GM12878 (cell line): ENCODE results near the gene CD48. TPM values are rescaled to one million over a fixed set of nuclear protein-coding genes. Genes with fewer than 3 reads are reported as not detected.

Experiments
- ATAC-seq: fragments of 200-7000 bp; cut with Tn5 transposase; 3 replicates; pipeline ENCODE4 v1.9.1; 2020; ENCODE audit warnings: mild to moderate bottlenecking, moderate library complexity
- BruUV-seq: library from RNA; stranded (reverse); fragments of 400-500 nt; replicated peaks from 2 replicates; lab custom pipeline; 2021; lab: Mats Ljungman, UMichigan
- CTCF ChIA-PET: fragments of 300-600 bp; sonication (Branson Sonifier 250); formaldehyde crosslinking; extraction: SDS; loops from one replicate; lab custom pipeline; 2021; ENCODE audit warnings: inconsistent platforms; lab: Yijun Ruan, JAX
- POLR2A ChIA-PET: fragments of 350-600 bp; formaldehyde crosslinking; extraction: SDS; loops from one replicate; lab custom pipeline; 2021; ENCODE audit warnings: inconsistent platforms; lab: Charles Lee
- RAD21 ChIA-PET: fragments of 300-600 bp; sonication (Branson Sonifier 250); formaldehyde crosslinking; loops from one replicate; lab custom pipeline; 2023; ENCODE audit warnings: antibody characterized with exemption; ENCODE audit not compliant: unreplicated experiment; lab: Charles Lee
- SMC1A ChIA-PET: fragments of 300-600 bp; sonication (Branson Sonifier 250); formaldehyde crosslinking; loops from one replicate; lab custom pipeline; 2023; ENCODE audit not compliant: unreplicated experiment, uncharacterized antibody; lab: Charles Lee
- DNase-seq: peaks from one replicate; pipeline ENCODE4 v3.0.0-alpha.2; 2011; ENCODE audit warnings: low read depth, low spot score
- FAIRE-seq: peaks from 3 replicates; lab custom pipeline; 2011; peaks lifted over from hg19 to GRCh38; lab: Jason Lieb, UNC
- H2AFZ ChIP-seq: 2 replicates; pipeline ENCODE4 v1.6.0; 2011; ENCODE audit warnings: low read depth, low read length, control low read depth; ENCODE audit not compliant: control insufficient read depth
- H3K27ac ChIP-seq: 2 replicates; pipeline ENCODE4 v1.5.1; 2011; ENCODE audit warnings: control low read depth; ENCODE audit not compliant: control insufficient read depth, insufficient read depth
- H3K27me3 ChIP-seq, 2 experiments: replicated peaks in 1 of 2; 2 replicates each; pipeline versions ENCODE4 v1.6.0 to v1.6.1; 2011; ENCODE audit warnings: low read length in 1 of 2; ENCODE audit not compliant: control insufficient read depth in 2 of 2, insufficient read depth in 2 of 2
- H3K36me3 ChIP-seq, 2 experiments: 2 replicates each; pipeline ENCODE4 v1.5.1; 2011; ENCODE audit warnings: low read length in 1 of 2; ENCODE audit not compliant: control insufficient read depth in 2 of 2, insufficient read depth in 2 of 2
- H3K4me1 ChIP-seq: 2 replicates; pipeline ENCODE4 v1.6.1; 2011; ENCODE audit warnings: mild to moderate bottlenecking, low read length, moderate library complexity, mixed read lengths; ENCODE audit not compliant: control insufficient read depth, insufficient read depth
- H3K4me2 ChIP-seq: 2 replicates; pipeline ENCODE4 v1.6.0; 2011; ENCODE audit warnings: control low read depth; ENCODE audit not compliant: control insufficient read depth, insufficient read depth
- H3K4me3 ChIP-seq: fragments of 200-600 bp; sonication (generic); 2 replicates; pipeline ENCODE4 v1.5.1; 2016
- H3K79me2 ChIP-seq: 2 replicates; pipeline ENCODE4 v1.6.0; 2011; ENCODE audit warnings: low read length; ENCODE audit not compliant: control insufficient read depth, insufficient read depth
- H3K9ac ChIP-seq: 2 replicates; pipeline ENCODE4 v1.8.0; 2011; ENCODE audit warnings: low read length, control low read depth, mixed read lengths; ENCODE audit not compliant: control insufficient read depth, insufficient read depth
- H3K9me3 ChIP-seq: replicated peaks from 3 replicates; pipeline ENCODE4 v1.5.1; 2011; ENCODE audit warnings: mild to moderate bottlenecking, low read length; ENCODE audit not compliant: control insufficient read depth, insufficient read depth
- H4K20me1 ChIP-seq: 2 replicates; pipeline ENCODE4 v1.6.0; 2011; ENCODE audit not compliant: control insufficient read depth, insufficient read depth
- PBX3 ChIP-seq: IDR thresholded peaks from 2 replicates; pipeline ENCODE4 v1.6.1; 2011; ENCODE audit warnings: mild to moderate bottlenecking, low read depth, low read length, moderate library complexity; ENCODE audit not compliant: insufficient replicate concordance
- POLR2A ChIP-seq: IDR thresholded peaks from 2 replicates; pipeline ENCODE4 v1.6.1; 2011; ENCODE audit warnings: low read depth, mild to moderate bottlenecking, low read length
- POLR2AphosphoS5 ChIP-seq: IDR thresholded peaks from 2 replicates; pipeline ENCODE4 v1.6.1; 2011; ENCODE audit warnings: mild to moderate bottlenecking, low read length, inconsistent platforms
- SMARCA5 ChIP-seq: fragments of 450-650 bp; IDR thresholded peaks from 2 replicates; pipeline ENCODE4 v1.6.1; 2017; ENCODE audit warnings: mild to moderate bottlenecking
- ZNF217 ChIP-seq: fragments of 450-650 bp; IDR thresholded peaks from 2 replicates; pipeline ENCODE4 v1.6.1; 2017; ENCODE audit warnings: antibody characterized with exemption, mild to moderate bottlenecking
- WGBS: methylation state at CpG from one replicate; pipeline ENCODE4 v1.1.6; 2016; ENCODE audit warnings: low lambda C conversion rate; ENCODE audit not compliant: insufficient replicate concordance, insufficient coverage; ENCODE audit errors: missing lambda C conversion rate; 5-methylcytosine and 5-hydroxymethylcytosine counted together
- in situ Hi-C: fragments of 300-500 bp; cut with MboI; formaldehyde crosslinking; loops from 9 replicates; pipeline ENCODE4 v1.14.3; 2018; ENCODE audit warnings: mixed read lengths
- intact Hi-C: fragments of 100-400 bp; cut with micrococcal nuclease; formaldehyde crosslinking; loops from one replicate; pipeline ENCODE4 v1.14.2; 2022; ENCODE audit not compliant: unreplicated experiment
- polyA plus RNA-seq, 11 experiments: library from polyadenylated mRNA; depleted of rRNA in 4 of 11; unstranded in 6 of 11; stranded (reverse) in 5 of 11; fragments of >200 nt; fragmentation: Nextera tagmentation in 4 of 11; fragmentation: Illumina TruSeq in 1 of 11; extraction: Ambion mirVana in 4 of 11; extraction: Trizol in 1 of 11; gene quantifications; 1 replicate in 1 of 11; 2 replicates in 10 of 11; pipeline versions ENCODE4 v1.2.1 to v1.2.3, GENCODE V29; 2011 to 2016; ENCODE audit warnings: inconsistent platforms in 2 of 11, missing spikeins in 2 of 11, low read depth in 1 of 11
- total RNA-seq, 4 experiments: library from RNA; depleted of rRNA in 3 of 4; stranded (reverse); fragments of >200 nt in 3 of 4; fragmentation: Illumina TruSeq in 1 of 4; extraction: Trizol in 1 of 4; gene quantifications; 2 replicates each; pipeline versions ENCODE4 v1.2.1 to v1.2.3, GENCODE V29; 2013 to 2021

The CD48 gene
- total and polyA plus RNA-seq, 10 of the 15 experiments (the other 5 are each of a cell fraction or from before 2014, with no cell fraction given): 302 to 1,315 (median 430) TPM

GRCh38 chr1:160659566-160659965 lies 52.1 kb downstream of the CD48 start:
- Histone ChIP-seq H3K4me1 (peaks cover 53% of the 10 kb centered on the region), H3K9me3 (no peaks in the 10 kb centered on the region; the same call in 1 of the 3 replicates), H4K20me1 (no peaks in the 10 kb centered on the region), H3K27me3 (no peaks in the 10 kb centered on the region), H3K4me2 (no peak overlapping the region), H3K36me3 (no peaks in the 10 kb centered on the region), H3K4me3 (no peak overlapping the region), H3K9ac (no peak overlapping the region), H3K79me2 (peaks cover 13% of the 10 kb centered on the region), H3K27ac (no peak overlapping the region), H2AFZ (no peak overlapping the region)
- ChIA-PET RAD21 (interaction anchor here (1.4 kb wide), 1 partner anchor 12 kb away, joined by 7 read pairs; no protein-coding TSS in a partner anchor), CTCF (interaction anchor here (0.9 to 1.7 kb wide), 3 partner anchors 8 to 40 kb away, joined by 3 to 7 read pairs (median 4); no protein-coding TSS in a partner anchor), SMC1A (interaction anchor here (1.9 to 4.5 kb wide), 3 partner anchors 9 to 14 kb away, joined by 5 to 36 read pairs (median 24); no protein-coding TSS in a partner anchor), POLR2A (interaction anchor here (1.1 to 2.1 kb wide), 3 partner anchors 13 to 19 kb away, joined by 4 to 5 read pairs (median 4); partner anchors contain the start of gene SLAMF1)
- intact Hi-C loops (no loop called here), in situ Hi-C loops (no loop called here)
- ATAC-seq (no peak), DNase-seq (no peak), FAIRE-seq (no peak)
- 88% methylated on average over 4 of the region's 4 CpGs for WGBS
- BruUV-seq: no TSS peak
- TF ChIP-seq POLR2AphosphoS5: no peak
- TF ChIP-seq SMARCA5: peak; percentile 62; the same call in 1 of the 2 replicates
- TF ChIP-seq ZNF217: peak; percentile 63; the same call in 1 of the 2 replicates

GRCh38 chr1:160658814-160659193 lies 52.8 kb downstream of the CD48 start:
- H3K9me3 ChIP-seq: no peaks in the 10 kb centered on the region; the same call in 1 of the 3 replicates
- FAIRE-seq: no peak
- SMC1A ChIA-PET: interaction anchor here (0.7 to 4.5 kb wide), 4 partner anchors 9 to 15 kb away, joined by 3 to 36 read pairs (median 14); no protein-coding TSS in a partner anchor
- H3K9ac ChIP-seq: no peak overlapping the region
- RAD21 ChIA-PET: no interaction called here
- H3K79me2 ChIP-seq: peaks cover 17% of the 10 kb centered on the region
- TF ChIP-seq PBX3 (no peak), POLR2A (0 out of 2 replicates have a peak, but pooled peaks have one; percentile 21)
- TF ChIP-seq, all 136 proteins: peak for 1
- Histone ChIP-seq H2AFZ (no peak overlapping the region), H3K36me3 (no peaks in the 10 kb centered on the region), H3K27ac (no peak overlapping the region), H3K4me1 (peaks cover 55% of the 10 kb centered on the region), H4K20me1 (no peaks in the 10 kb centered on the region), H3K27me3 (no peaks in the 10 kb centered on the region), H3K4me3 (no peak overlapping the region), H3K4me2 (no peak overlapping the region)
- no TSS peak for BruUV-seq
- ChIA-PET CTCF (interaction anchor here (0.9 to 1.4 kb wide), 2 partner anchors 10 to 35 kb away, joined by 3 read pairs; no protein-coding TSS in a partner anchor), POLR2A (interaction anchor here (1.1 to 2.1 kb wide), 3 partner anchors 12 to 18 kb away, joined by 4 to 5 read pairs (median 4); partner anchors contain the start of gene SLAMF1)
- intact Hi-C loops: no loop called here
- 94% methylated on average over 2 of the region's 2 CpGs for WGBS
- DNase-seq (no peak), ATAC-seq (no peak)
- in situ Hi-C loops: no loop called here
